GM12878 (cell line): ENCODE measurements around the gene ADPRS. TPM values are rescaled to one million over a fixed set of nuclear protein-coding genes. Genes with fewer than 3 reads are reported as not detected.

Experiments used
- ATAC-seq: fragments of 200-7000 bp; cut with Tn5 transposase; 3 replicates; pipeline ENCODE4 v1.9.1; 2020; ENCODE audit warnings: mild to moderate bottlenecking, moderate library complexity
- BruUV-seq: library from RNA; stranded (reverse); fragments of 400-500 nt; replicated peaks from 2 replicates; lab custom pipeline; 2021; lab: Mats Ljungman, UMichigan
- CTCF ChIA-PET: fragments of 300-600 bp; sonication (Branson Sonifier 250); formaldehyde crosslinking; extraction: SDS; loops from one replicate; lab custom pipeline; 2021; ENCODE audit warnings: inconsistent platforms; lab: Yijun Ruan, JAX
- POLR2A ChIA-PET: fragments of 350-600 bp; formaldehyde crosslinking; extraction: SDS; loops from one replicate; lab custom pipeline; 2021; ENCODE audit warnings: inconsistent platforms; lab: Charles Lee
- RAD21 ChIA-PET: fragments of 300-600 bp; sonication (Branson Sonifier 250); formaldehyde crosslinking; loops from one replicate; lab custom pipeline; 2023; ENCODE audit warnings: antibody characterized with exemption; ENCODE audit not compliant: unreplicated experiment; lab: Charles Lee
- SMC1A ChIA-PET: fragments of 300-600 bp; sonication (Branson Sonifier 250); formaldehyde crosslinking; loops from one replicate; lab custom pipeline; 2023; ENCODE audit not compliant: unreplicated experiment, uncharacterized antibody; lab: Charles Lee
- DNase-seq: peaks from one replicate; pipeline ENCODE4 v3.0.0-alpha.2; 2011; ENCODE audit warnings: low read depth, low spot score
- FAIRE-seq: peaks from 3 replicates; lab custom pipeline; 2011; peaks lifted over from hg19 to GRCh38; lab: Jason Lieb, UNC
- H2AFZ ChIP-seq: 2 replicates; pipeline ENCODE4 v1.6.0; 2011; ENCODE audit warnings: low read depth, low read length, control low read depth; ENCODE audit not compliant: control insufficient read depth
- H3K27ac ChIP-seq: 2 replicates; pipeline ENCODE4 v1.5.1; 2011; ENCODE audit warnings: control low read depth; ENCODE audit not compliant: control insufficient read depth, insufficient read depth
- H3K27me3 ChIP-seq, 2 experiments: replicated peaks in 1 of 2; 2 replicates each; pipeline versions ENCODE4 v1.6.0 to v1.6.1; 2011; ENCODE audit warnings: low read length in 1 of 2; ENCODE audit not compliant: control insufficient read depth in 2 of 2, insufficient read depth in 2 of 2
- H3K36me3 ChIP-seq, 2 experiments: 2 replicates each; pipeline ENCODE4 v1.5.1; 2011; ENCODE audit warnings: low read length in 1 of 2; ENCODE audit not compliant: control insufficient read depth in 2 of 2, insufficient read depth in 2 of 2
- H3K4me1 ChIP-seq: 2 replicates; pipeline ENCODE4 v1.6.1; 2011; ENCODE audit warnings: mild to moderate bottlenecking, low read length, moderate library complexity, mixed read lengths; ENCODE audit not compliant: control insufficient read depth, insufficient read depth
- H3K4me2 ChIP-seq: 2 replicates; pipeline ENCODE4 v1.6.0; 2011; ENCODE audit warnings: control low read depth; ENCODE audit not compliant: control insufficient read depth, insufficient read depth
- H3K4me3 ChIP-seq: fragments of 200-600 bp; sonication (generic); 2 replicates; pipeline ENCODE4 v1.5.1; 2016
- H3K79me2 ChIP-seq: 2 replicates; pipeline ENCODE4 v1.6.0; 2011; ENCODE audit warnings: low read length; ENCODE audit not compliant: control insufficient read depth, insufficient read depth
- H3K9ac ChIP-seq: 2 replicates; pipeline ENCODE4 v1.8.0; 2011; ENCODE audit warnings: low read length, control low read depth, mixed read lengths; ENCODE audit not compliant: control insufficient read depth, insufficient read depth
- H3K9me3 ChIP-seq: replicated peaks from 3 replicates; pipeline ENCODE4 v1.5.1; 2011; ENCODE audit warnings: mild to moderate bottlenecking, low read length; ENCODE audit not compliant: control insufficient read depth, insufficient read depth
- H4K20me1 ChIP-seq: 2 replicates; pipeline ENCODE4 v1.6.0; 2011; ENCODE audit not compliant: control insufficient read depth, insufficient read depth
- ASH2L ChIP-seq: fragments of 300-600, 200-600 bp; sonication (generic); IDR thresholded peaks from 2 replicates; pipeline ENCODE4 v1.6.1; 2017; ENCODE audit warnings: low read depth, mild to moderate bottlenecking, borderline replicate concordance
- CBX5 ChIP-seq: sonication (generic); IDR thresholded peaks from 2 replicates; pipeline ENCODE4 v1.6.1; 2016; ENCODE audit warnings: low read depth, moderate library complexity, mild to moderate bottlenecking, inconsistent platforms
- CTCF ChIP-seq, 3 experiments: IDR thresholded peaks in 2 of 3; conservative IDR thresholded peaks in 1 of 3; 2 replicates each; pipeline ENCODE4 v1.5.1; 2011; ENCODE audit warnings: low read depth in 3 of 3, low read length in 3 of 3, mild to moderate bottlenecking in 3 of 3, control low read depth in 2 of 3, moderate library complexity in 2 of 3, inconsistent platforms in 1 of 3, mixed read lengths in 1 of 3; ENCODE audit not compliant: control insufficient read depth in 2 of 3, insufficient read depth in 1 of 3; ENCODE audit errors: extremely low read depth in 1 of 3
- IRF4 ChIP-seq: IDR thresholded peaks from 2 replicates; pipeline ENCODE4 v1.6.1; 2011; ENCODE audit warnings: low read depth, low read length
- LARP7 ChIP-seq: fragments of 450-650 bp; IDR thresholded peaks from 2 replicates; pipeline ENCODE4 v1.6.1; 2017; ENCODE audit warnings: mild to moderate bottlenecking
- NBN ChIP-seq: fragments of 450-650 bp; IDR thresholded peaks from 2 replicates; pipeline ENCODE4 v1.6.1; 2016
- NFIC ChIP-seq: IDR thresholded peaks from 2 replicates; pipeline ENCODE4 v1.6.1; 2012; ENCODE audit warnings: low read depth, mild to moderate bottlenecking, inconsistent platforms, low read length, moderate library complexity
- PAX5 ChIP-seq: IDR thresholded peaks from 2 replicates; pipeline ENCODE4 v1.6.1; 2011; ENCODE audit warnings: low read depth, low read length, borderline replicate concordance
- POLR2AphosphoS5 ChIP-seq: IDR thresholded peaks from 2 replicates; pipeline ENCODE4 v1.6.1; 2011; ENCODE audit warnings: mild to moderate bottlenecking, low read length, inconsistent platforms
- REST ChIP-seq: IDR thresholded peaks from 2 replicates; pipeline ENCODE4 v1.6.1; 2012; ENCODE audit warnings: mild to moderate bottlenecking, low read depth, low read length
- SMAD5 ChIP-seq: IDR thresholded peaks from 2 replicates; pipeline ENCODE4 v1.6.1; 2016; ENCODE audit warnings: antibody characterized with exemption, low read depth
- USF2 ChIP-seq: IDR thresholded peaks from 2 replicates; pipeline ENCODE4 v1.6.1; 2011; ENCODE audit warnings: low read depth, low read length, improper control_type of control experiment, borderline replicate concordance
- WRNIP1 ChIP-seq: IDR thresholded peaks from 2 replicates; pipeline ENCODE4 v1.6.1; 2011; ENCODE audit warnings: low read depth, low read length, improper control_type of control experiment, borderline replicate concordance
- YY1 ChIP-seq: IDR thresholded peaks from 2 replicates; pipeline ENCODE4 v1.6.1; 2011; ENCODE audit warnings: low read depth, mild to moderate bottlenecking, low read length
- ZSCAN29 ChIP-seq: fragments of 450-650 bp; IDR thresholded peaks from 2 replicates; pipeline ENCODE4 v1.6.1; 2017; ENCODE audit warnings: mild to moderate bottlenecking, moderate library complexity
- WGBS: methylation state at CpG from one replicate; pipeline ENCODE4 v1.1.6; 2016; ENCODE audit warnings: low lambda C conversion rate; ENCODE audit not compliant: insufficient replicate concordance, insufficient coverage; ENCODE audit errors: missing lambda C conversion rate; 5-methylcytosine and 5-hydroxymethylcytosine counted together
- in situ Hi-C: fragments of 300-500 bp; cut with MboI; formaldehyde crosslinking; loops from 9 replicates; pipeline ENCODE4 v1.14.3; 2018; ENCODE audit warnings: mixed read lengths
- intact Hi-C: fragments of 100-400 bp; cut with micrococcal nuclease; formaldehyde crosslinking; loops from one replicate; pipeline ENCODE4 v1.14.2; 2022; ENCODE audit not compliant: unreplicated experiment
- polyA plus RNA-seq, 11 experiments: library from polyadenylated mRNA; depleted of rRNA in 4 of 11; unstranded in 6 of 11; stranded (reverse) in 5 of 11; fragments of >200 nt; fragmentation: Nextera tagmentation in 4 of 11; fragmentation: Illumina TruSeq in 1 of 11; extraction: Ambion mirVana in 4 of 11; extraction: Trizol in 1 of 11; gene quantifications; 1 replicate in 1 of 11; 2 replicates in 10 of 11; pipeline versions ENCODE4 v1.2.1 to v1.2.3, GENCODE V29; 2011 to 2016; ENCODE audit warnings: inconsistent platforms in 2 of 11, missing spikeins in 2 of 11, low read depth in 1 of 11
- total RNA-seq, 4 experiments: library from RNA; depleted of rRNA in 3 of 4; stranded (reverse); fragments of >200 nt in 3 of 4; fragmentation: Illumina TruSeq in 1 of 4; extraction: Trizol in 1 of 4; gene quantifications; 2 replicates each; pipeline versions ENCODE4 v1.2.1 to v1.2.3, GENCODE V29; 2013 to 2021

The ADPRS gene
- total and polyA plus RNA-seq, 10 of the 15 experiments (the other 5 are each of a cell fraction or from before 2014, with no cell fraction given) = 7.6 to 57.6 (median 39.1) TPM

GRCh38 chr1:36092166-36092797 lies 3.6 kb downstream of the ADPRS start:
- BruUV-seq = no TSS peak
- RAD21 ChIA-PET = interaction anchor here (1.0 kb wide), 1 partner anchor 236 kb away, joined by 3 read pairs; no protein-coding TSS in a partner anchor

More at GRCh38 chr1:36092166-36092797, 3.6 kb downstream of the ADPRS start:
- TF ChIP-seq PAX5 (no peak), ASH2L (no peak), ZSCAN29 (no peak), NBN (no peak), YY1 (no peak), CTCF (IDR thresholded peaks at IDR 0.05 in 2 of 3, conservative IDR thresholded peaks at IDR 0.05 in 1 of 3; ENCODE audit: control insufficient read depth in 2 of 3, extremely low read depth in 1 of 3, insufficient read depth in 1 of 3, low read depth in 3 of 3, low read length in 3 of 3) (no peak), NFIC (no peak), SMAD5 (no peak), WRNIP1 (no peak), LARP7 (no peak), IRF4 (no peak), CBX5 (no peak), REST (no peak), POLR2AphosphoS5 (no peak), USF2 (no peak)
- H3K36me3 ChIP-seq = peaks cover 17 to 19% of the 10 kb centered on the region in 2 experiments
- H2AFZ ChIP-seq = no peak overlapping the region
- H3K4me3 ChIP-seq = no peak overlapping the region
- no peak for ATAC-seq
- no peak overlapping the region for H3K9ac ChIP-seq
- in situ Hi-C loops = loop anchor here (5.0 kb wide), 2 partner anchors 50 to 95 kb away; no protein-coding TSS in a partner anchor
- H3K4me2 ChIP-seq = no peak overlapping the region
- H3K79me2 ChIP-seq = peaks cover 20% of the 10 kb centered on the region
- CTCF ChIA-PET = no interaction called here
- H3K4me1 ChIP-seq = no peaks in the 10 kb centered on the region; the same call in 1 of the 2 replicates
- DNase-seq = no peak
- SMC1A ChIA-PET = interaction anchor here (1.2 kb wide), 1 partner anchor 13 kb away, joined by 3 read pairs; no protein-coding TSS in a partner anchor
- no peaks in the 10 kb centered on the region for H4K20me1 ChIP-seq
- FAIRE-seq = no peak
- POLR2A ChIA-PET = no interaction called here
- 97% methylated on average over 17 of the region's 17 CpGs for WGBS
- no peak overlapping the region for H3K27ac ChIP-seq
- H3K9me3 ChIP-seq = no peaks in the 10 kb centered on the region
- intact Hi-C loops = no loop called here
- H3K27me3 ChIP-seq = no peaks in the 10 kb centered on the region
